Ovary (tissue), 3 donors: ENCODE results near the gene MPND.

Experiments
- POLR2A ChIP-seq: fragments of 450-650 bp; IDR thresholded peaks from one replicate; pipeline ENCODE4 v1.6.1; 2017; ENCODE audit warnings: antibody characterized with exemption, mild to moderate bottlenecking, moderate library complexity
- TF ChIP-seq, protein P1 (sequence below), 3 donors: fragments of 450-650 bp in 2 of 3; fragments of 200-600 bp in 1 of 3; IDR thresholded peaks; one replicate each; pipeline versions ENCODE4 v1.5.1 to v1.8.0; 2016 to 2022; ENCODE audit warnings: antibody characterized with exemption in 3 of 3, mild to moderate bottlenecking in 1 of 3
- donor health status: DM: no; HTN: no; CAD: no.

DNA sequence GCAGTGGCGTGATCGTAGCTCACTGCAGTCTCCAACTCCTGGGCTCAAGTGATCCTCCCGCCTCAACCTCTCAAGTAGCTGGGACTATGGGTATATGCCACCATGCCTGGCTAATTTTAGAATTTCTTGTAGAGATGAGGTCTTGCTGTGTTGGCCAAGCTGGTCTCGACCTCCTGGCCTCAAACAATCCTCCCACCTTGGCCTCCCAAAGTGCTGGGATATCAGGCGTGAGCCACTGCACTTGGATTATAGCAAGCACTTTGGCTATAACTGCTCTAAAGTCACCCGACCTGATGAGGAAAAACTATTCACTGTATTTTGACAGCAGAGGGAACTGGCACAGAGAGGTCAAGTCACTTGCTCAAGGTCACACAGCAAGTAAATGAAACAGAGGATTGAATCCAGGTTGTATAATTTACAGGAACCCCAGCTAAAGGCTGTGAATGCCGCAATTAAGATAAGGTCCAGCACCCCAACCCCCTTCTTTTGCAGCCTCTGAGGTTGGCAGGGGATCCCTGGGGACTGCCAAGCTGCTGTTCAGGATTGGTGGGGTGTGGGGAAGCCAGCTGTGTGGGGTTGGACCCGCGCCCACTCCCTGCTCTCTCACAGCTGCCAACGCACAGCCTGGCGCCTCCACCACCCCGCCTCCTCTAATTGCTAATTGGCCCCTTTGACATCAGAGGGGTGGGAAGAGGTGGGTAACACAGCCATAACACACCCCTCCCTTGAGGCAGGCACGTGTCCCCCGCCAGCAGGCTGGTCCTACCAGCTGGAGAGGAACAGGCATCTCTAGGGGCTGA lies 47.2 kb upstream of the MPND start:
- TF ChIP-seq, protein P1, sequence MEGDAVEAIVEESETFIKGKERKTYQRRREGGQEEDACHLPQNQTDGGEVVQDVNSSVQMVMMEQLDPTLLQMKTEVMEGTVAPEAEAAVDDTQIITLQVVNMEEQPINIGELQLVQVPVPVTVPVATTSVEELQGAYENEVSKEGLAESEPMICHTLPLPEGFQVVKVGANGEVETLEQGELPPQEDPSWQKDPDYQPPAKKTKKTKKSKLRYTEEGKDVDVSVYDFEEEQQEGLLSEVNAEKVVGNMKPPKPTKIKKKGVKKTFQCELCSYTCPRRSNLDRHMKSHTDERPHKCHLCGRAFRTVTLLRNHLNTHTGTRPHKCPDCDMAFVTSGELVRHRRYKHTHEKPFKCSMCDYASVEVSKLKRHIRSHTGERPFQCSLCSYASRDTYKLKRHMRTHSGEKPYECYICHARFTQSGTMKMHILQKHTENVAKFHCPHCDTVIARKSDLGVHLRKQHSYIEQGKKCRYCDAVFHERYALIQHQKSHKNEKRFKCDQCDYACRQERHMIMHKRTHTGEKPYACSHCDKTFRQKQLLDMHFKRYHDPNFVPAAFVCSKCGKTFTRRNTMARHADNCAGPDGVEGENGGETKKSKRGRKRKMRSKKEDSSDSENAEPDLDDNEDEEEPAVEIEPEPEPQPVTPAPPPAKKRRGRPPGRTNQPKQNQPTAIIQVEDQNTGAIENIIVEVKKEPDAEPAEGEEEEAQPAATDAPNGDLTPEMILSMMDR (IDR thresholded peaks at IDR 0.05), result no peak
- TF ChIP-seq POLR2A, result no peak
